Skeletal muscle tissue (tissue), 4 donors: Measurements from ENCODE around the gene PRKG1. TPM values are rescaled to one million over a fixed set of nuclear protein-coding genes. Genes with fewer than 3 reads are reported as not detected.

ENCODE experiments used
- H3K27ac ChIP-seq: one replicate; pipeline ENCODE4 v1.7.0; 2013; ENCODE audit warnings: mild to moderate bottlenecking, low read depth, low read length, inconsistent platforms
- H3K27me3 ChIP-seq, 3 donors: one replicate each; pipeline ENCODE4 v1.7.0; 2013; ENCODE audit warnings: low read length in 3 of 3; ENCODE audit not compliant: control insufficient read depth in 3 of 3, insufficient read depth in 3 of 3
- H3K36me3 ChIP-seq, 3 donors: one replicate each; pipeline ENCODE4 v1.7.0; 2013; ENCODE audit warnings: low read length in 3 of 3; ENCODE audit not compliant: control insufficient read depth in 3 of 3, insufficient read depth in 3 of 3
- H3K4me1 ChIP-seq, 3 donors: one replicate each; pipeline ENCODE4 v1.7.0; 2013; ENCODE audit warnings: low read length in 3 of 3, mild to moderate bottlenecking in 3 of 3; ENCODE audit not compliant: control insufficient read depth in 3 of 3, insufficient read depth in 3 of 3
- H3K4me3 ChIP-seq, 3 donors: one replicate each; pipeline ENCODE4 v1.7.0; 2013; ENCODE audit warnings: low read length in 3 of 3
- H3K9ac ChIP-seq, 3 donors: one replicate each; pipeline ENCODE4 v1.7.0; 2013; ENCODE audit warnings: low read length in 3 of 3, mild to moderate bottlenecking in 3 of 3, moderate library complexity in 2 of 3, low read depth in 1 of 3
- H3K9me3 ChIP-seq, 3 donors: one replicate each; pipeline ENCODE4 v1.7.0; 2013; ENCODE audit warnings: low read length in 3 of 3; ENCODE audit not compliant: control insufficient read depth in 3 of 3
- total RNA-seq: library from RNA; depleted of rRNA; stranded (reverse); fragments of >200 nt; gene quantifications from one replicate; pipeline ENCODE4 v1.2.3, GENCODE V29; 2014
- donor health status: Osteomylitis.

Gene PRKG1
- total RNA-seq, 1 donor from 2014 or later = 44.9 TPM

DNA sequence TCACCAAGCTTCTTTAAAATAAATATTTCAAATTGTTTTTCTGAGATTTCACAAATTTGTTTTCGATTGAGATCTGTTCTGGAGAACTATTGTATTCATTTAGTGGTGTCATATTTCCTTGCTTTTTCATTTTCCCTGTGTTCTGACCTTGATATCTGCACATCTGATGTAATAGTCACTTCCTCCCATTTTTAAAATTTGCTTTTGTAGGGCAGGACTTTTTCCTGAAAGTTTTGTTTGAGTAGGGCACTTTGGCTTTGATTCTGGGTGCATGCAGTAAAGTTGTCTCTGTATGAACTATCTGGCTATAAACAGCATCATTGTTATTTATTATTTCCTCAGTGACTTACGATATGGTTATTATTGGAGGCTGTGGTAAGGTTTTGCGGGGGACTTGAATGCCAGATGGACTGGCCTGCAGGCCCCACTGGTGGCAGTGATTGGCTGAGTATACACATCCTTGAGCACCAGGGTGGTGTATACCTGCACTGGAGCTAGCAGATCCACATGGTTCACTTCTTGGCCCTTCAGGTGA lies 541.5 kb downstream of the PRKG1 start:
- Histone ChIP-seq H3K4me1 (no peaks in the 10 kb centered on the region), H3K9me3 (no peaks in the 10 kb centered on the region), H3K4me3 (no peak overlapping the region), H3K27me3 (no peaks in the 10 kb centered on the region), H3K36me3 (no peaks in the 10 kb centered on the region), H3K9ac (no peak overlapping the region), H3K27ac (no peak overlapping the region)

DNA sequence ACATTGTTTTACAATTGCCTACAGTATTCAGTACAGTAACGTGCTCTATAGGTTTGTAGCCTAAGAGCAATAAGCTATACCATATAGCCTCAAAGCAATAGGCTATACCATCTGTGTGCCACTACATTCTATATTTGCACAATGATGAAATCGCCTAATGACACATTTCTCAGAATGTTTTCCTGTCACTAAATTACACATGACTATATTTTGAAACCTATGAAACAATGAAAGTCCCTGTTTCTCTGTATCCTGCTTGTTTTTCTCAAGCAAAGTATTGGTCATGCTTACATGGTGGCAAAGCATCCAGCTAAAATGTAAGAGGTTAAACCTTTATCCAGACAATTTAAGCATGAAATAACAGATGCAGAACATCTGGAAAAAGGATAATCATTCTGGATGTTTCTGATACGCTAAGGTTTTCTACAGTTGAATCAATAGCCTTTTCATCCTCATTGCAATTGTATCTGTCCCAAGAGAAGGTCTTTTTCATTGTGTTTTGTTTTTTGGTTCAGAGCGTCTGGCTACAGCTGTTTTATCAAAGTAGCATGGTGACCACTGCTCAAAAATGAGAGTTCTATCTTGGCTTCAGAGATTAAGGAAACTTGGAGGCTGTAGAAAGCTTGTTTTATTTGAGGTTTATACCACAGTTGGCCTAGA lies 543.4 kb downstream of the PRKG1 start:
- H3K36me3 ChIP-seq = no peaks in the 10 kb centered on the region
- no peak overlapping the region for H3K9ac ChIP-seq
- no peaks in the 10 kb centered on the region for H3K27me3 ChIP-seq
- no peaks in the 10 kb centered on the region for H3K4me1 ChIP-seq
- no peak overlapping the region for H3K27ac ChIP-seq
- no peak overlapping the region for H3K4me3 ChIP-seq
- no peaks in the 10 kb centered on the region for H3K9me3 ChIP-seq

DNA sequence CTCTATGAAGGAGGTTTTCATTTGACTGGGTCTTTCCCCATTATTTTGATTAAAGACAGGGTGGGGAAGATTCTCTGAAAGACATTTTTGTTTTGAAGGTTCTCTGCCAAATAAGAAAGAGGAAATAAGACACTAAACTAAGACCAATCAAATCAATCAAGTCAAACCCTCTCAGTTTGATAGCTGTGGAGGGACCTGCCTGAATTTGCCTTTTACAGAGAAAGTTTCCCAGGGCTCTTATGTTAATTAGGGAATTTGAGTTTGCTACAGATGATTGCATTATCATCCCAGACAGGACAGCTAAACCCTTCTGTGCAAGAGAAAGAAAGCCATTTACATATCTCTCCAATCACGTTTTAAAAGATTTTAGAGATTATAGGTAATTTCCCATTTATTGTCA lies 545.1 kb downstream of the PRKG1 start:
- no peak overlapping the region for H3K27ac ChIP-seq

DNA sequence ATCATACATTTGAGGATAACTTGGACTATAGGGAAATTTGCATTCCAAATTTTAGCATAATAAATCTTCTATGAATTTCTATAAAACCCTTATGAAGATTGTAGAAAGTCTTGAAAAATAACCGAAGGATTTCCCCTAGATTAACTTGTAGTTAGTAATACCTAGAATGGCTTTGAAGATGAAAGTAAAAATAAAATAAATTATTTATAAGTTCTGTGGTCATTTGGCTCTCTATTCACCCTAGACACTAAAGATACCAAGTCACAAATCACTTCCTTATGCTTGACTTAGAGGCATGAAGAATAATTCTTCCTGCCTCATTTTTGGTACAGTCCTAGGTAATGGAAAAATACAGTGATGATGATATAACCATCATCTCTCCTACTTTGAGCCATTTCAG lies 545.8 kb downstream of the PRKG1 start:
- Histone ChIP-seq H3K9ac (no peak overlapping the region), H3K27me3 (no peaks in the 10 kb centered on the region), H3K27ac (no peak overlapping the region), H3K4me3 (no peak overlapping the region), H3K36me3 (no peaks in the 10 kb centered on the region), H3K9me3 (no peaks in the 10 kb centered on the region), H3K4me1 (no peaks in the 10 kb centered on the region)

More for the DNA sequence above, 545.1 kb downstream of the PRKG1 start:
- H3K4me1 ChIP-seq = no peaks in the 10 kb centered on the region
- H3K9me3 ChIP-seq = no peaks in the 10 kb centered on the region
- no peak overlapping the region for H3K4me3 ChIP-seq
- no peak overlapping the region for H3K9ac ChIP-seq
- H3K27me3 ChIP-seq = no peaks in the 10 kb centered on the region
- H3K36me3 ChIP-seq = no peaks in the 10 kb centered on the region

DNA sequence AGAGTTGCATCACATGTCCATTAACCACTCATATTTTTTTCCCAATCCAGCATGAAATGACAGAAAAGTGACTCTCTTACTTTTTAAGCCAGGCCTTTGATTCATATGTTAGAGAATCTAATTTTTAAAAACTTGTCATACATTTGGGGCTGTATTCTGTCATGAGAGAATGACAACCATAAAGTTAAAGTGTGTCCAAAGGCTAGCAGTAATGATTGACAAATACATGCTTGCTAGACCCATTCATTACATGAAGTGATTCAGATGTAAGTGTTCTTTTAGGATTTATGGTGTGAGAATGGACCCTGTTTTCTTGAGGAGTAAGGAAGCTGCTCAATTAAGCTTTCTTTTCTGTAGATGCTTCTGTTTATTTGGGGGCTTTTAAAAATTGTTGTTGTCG lies 549.7 kb downstream of the PRKG1 start:
- Histone ChIP-seq H3K27me3 (no peaks in the 10 kb centered on the region), H3K9me3 (no peaks in the 10 kb centered on the region), H3K9ac (no peak overlapping the region), H3K27ac (no peak overlapping the region), H3K36me3 (no peaks in the 10 kb centered on the region), H3K4me3 (no peak overlapping the region), H3K4me1 (no peaks in the 10 kb centered on the region)

DNA sequence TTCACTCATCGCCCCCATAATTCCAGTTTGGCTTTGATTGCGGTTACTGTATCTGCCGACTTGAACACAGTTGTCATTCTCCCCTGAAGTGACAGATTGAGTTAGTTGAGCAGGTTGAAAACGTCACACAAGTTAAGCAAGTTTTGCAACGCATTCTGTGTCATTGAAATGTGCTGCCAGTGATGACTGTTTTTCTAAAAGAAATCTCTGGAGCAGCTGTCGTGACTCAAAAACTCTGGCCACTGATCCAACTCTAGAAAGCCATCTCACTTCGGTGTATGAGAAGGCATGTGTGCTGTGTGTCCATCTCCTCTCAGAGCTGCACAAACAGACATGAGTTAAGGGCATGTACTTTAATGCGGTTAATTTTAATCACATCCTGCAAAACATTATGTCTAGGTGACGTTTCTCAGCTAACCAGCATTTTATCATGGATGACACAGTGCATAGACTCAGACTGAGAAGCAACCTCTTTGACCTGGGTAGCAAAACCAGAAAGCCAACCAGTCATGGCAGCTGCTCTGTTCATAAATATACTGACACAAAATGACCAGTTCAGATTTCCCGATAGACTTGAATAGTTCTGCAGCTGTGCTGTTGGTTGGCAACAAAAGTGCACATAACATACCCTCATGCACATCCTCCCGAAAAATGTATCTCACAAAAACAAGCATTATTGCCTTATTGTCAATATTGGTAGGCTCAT lies 555.8 kb downstream of the PRKG1 start:
- Histone ChIP-seq H3K4me1 (no peaks in the 10 kb centered on the region), H3K27ac (no peak overlapping the region), H3K9me3 (no peaks in the 10 kb centered on the region), H3K36me3 (no peaks in the 10 kb centered on the region), H3K27me3 (no peaks in the 10 kb centered on the region), H3K9ac (no peak overlapping the region), H3K4me3 (peak overlapping the region in 1 of 3 donors; percentile 13)

DNA sequence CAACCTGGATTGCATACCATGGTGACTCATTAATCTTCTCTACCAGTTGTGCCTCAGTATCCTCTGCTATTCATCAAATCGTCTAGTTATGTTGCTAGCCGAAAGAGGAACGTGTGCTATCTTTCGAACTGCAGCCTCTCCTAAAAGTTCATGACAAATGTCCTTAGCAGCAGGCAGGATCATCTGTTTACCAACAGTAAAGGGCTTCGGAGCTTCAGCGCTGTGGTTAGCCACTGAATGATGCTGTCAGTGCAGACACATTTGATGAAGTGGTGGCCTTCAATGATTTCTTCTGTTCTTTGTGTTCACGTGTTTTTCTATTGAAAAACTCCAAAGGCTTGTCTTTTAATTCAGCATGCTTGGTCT lies 556.3 kb downstream of the PRKG1 start:
- no peak overlapping the region for H3K9ac ChIP-seq
- H3K9me3 ChIP-seq = no peaks in the 10 kb centered on the region
- no peaks in the 10 kb centered on the region for H3K36me3 ChIP-seq
- no peak overlapping the region for H3K4me3 ChIP-seq
- no peaks in the 10 kb centered on the region for H3K4me1 ChIP-seq
- H3K27ac ChIP-seq = no peak overlapping the region
- no peaks in the 10 kb centered on the region for H3K27me3 ChIP-seq

DNA sequence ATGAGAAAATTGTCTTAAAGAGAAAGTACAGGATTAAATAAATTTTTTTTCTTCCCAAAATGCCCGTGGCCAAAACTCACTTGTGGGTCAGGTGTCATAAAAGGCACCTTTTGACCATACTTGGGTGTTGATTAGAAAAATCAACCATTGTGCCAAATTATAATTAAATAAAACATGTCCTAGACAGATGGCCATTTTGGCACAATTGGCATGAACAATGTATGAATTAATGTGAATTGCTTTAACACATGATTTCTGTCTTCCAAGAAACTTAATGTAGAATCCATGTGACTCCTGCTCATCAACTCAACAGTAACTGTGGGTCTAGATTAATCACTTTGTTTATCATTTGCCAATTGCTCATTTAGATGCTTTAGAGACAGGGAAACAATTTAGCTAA lies 561.1 kb downstream of the PRKG1 start:
- Histone ChIP-seq H3K36me3 (no peaks in the 10 kb centered on the region), H3K9ac (no peak overlapping the region), H3K4me3 (no peak overlapping the region), H3K27ac (no peak overlapping the region), H3K9me3 (no peaks in the 10 kb centered on the region), H3K27me3 (no peaks in the 10 kb centered on the region), H3K4me1 (no peaks in the 10 kb centered on the region)

DNA sequence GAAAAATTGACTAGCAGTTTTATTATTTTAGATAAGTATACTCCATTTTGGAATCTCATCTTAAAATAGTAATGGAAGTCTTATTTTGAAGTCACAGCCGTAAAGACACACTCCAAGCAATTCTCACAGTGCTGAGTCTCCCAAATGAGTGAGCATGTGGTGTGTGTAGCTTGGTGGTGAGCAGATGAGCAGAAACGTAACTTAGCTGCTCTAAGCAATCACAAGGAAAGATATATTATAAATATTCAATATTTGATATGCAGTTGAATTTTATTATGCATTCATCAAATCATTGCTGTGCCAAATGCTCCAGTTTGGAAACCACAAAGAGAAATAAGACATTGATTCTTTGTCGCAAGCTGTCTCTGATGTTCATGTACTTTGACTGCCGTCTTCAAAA lies 563.9 kb downstream of the PRKG1 start:
- H3K4me1 ChIP-seq = peaks cover 0 to 3% (median 0%) of the 10 kb centered on the region in 3 donors
- H3K9ac ChIP-seq = no peak overlapping the region
- no peak overlapping the region for H3K4me3 ChIP-seq
- H3K36me3 ChIP-seq = no peaks in the 10 kb centered on the region
- H3K9me3 ChIP-seq = no peaks in the 10 kb centered on the region
- no peaks in the 10 kb centered on the region for H3K27me3 ChIP-seq
- no peak overlapping the region for H3K27ac ChIP-seq

DNA sequence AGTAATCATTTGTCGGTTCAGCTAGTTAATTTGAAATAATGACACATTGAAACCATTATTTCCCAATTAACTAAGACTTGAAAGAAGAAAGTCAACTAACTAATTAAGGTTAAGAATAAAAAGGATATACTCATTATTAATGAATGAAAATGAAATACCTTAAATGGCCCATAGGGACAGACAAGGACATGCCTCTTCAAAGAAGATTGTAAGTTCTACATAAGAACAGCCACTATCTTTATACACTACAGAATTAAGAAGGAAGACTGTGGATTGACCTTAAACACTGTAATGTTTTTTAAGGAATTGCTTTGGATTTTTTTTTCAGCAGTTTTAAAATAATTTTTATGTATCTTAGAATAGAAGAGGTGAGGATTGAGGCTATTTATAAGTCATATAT lies 564.5 kb downstream of the PRKG1 start:
- Histone ChIP-seq H3K27ac (no peak overlapping the region), H3K4me3 (no peak overlapping the region), H3K4me1 (peaks cover 0 to 3% (median 0%) of the 10 kb centered on the region in 3 donors), H3K36me3 (no peaks in the 10 kb centered on the region), H3K9ac (no peak overlapping the region), H3K9me3 (no peaks in the 10 kb centered on the region), H3K27me3 (no peaks in the 10 kb centered on the region)
